Activated T-cell treated with anti-CD3 and anti-CD28 coated beads, Interleukin-2, amount 50 U/mL, for 1 hour (primary cell): ENCODE measurements around the gene TBC1D3C.
"Not testable (repeated sequence)": the region's sequence is repeated elsewhere in the genome, so short reads cannot be mapped to it uniquely, and the experiment has no call there.

Source experiments
- DNase-seq: peaks from one replicate; pipeline ENCODE4 v3.0.0-alpha.2; 2020

The TBC1D3C gene

GRCh38 chr17:38068534-38068933, at the start of gene TBC1D3C:
Gene TBC1D3C, minus strand, starts transcription at chr17:38068634. Its CDS starts 1,568 bp downstream, at chr17:38067066.
- DNase-seq, result not testable (repeated sequence)

- DNase-seq, result not testable (repeated sequence)
These were observed 30.8 kb upstream of the TBC1D3C start for GRCh38 chr17:38099262-38099661.

- not testable (repeated sequence) for DNase-seq
These were observed 25.7 kb upstream of the TBC1D3C start for GRCh38 chr17:38094059-38094694.

- not testable (repeated sequence) for DNase-seq
These were observed 19.7 kb upstream of the TBC1D3C start for GRCh38 chr17:38088120-38088519.

GRCh38 chr17:38087344-38087743, 18.9 kb upstream of the TBC1D3C start:
- not testable (repeated sequence) for DNase-seq
